T-helper 1 cell (primary cell): ENCODE measurements around the gene ARHGAP44.

Experiments used
- DNase-seq, 5 donors: peaks; one replicate each; pipeline ENCODE4 v3.0.0-alpha.2; 2012 to 2020

The ARHGAP44 gene

GRCh38 chr17:12907477-12907876 lies 118.2 kb downstream of the ARHGAP44 start:
- no peak for DNase-seq

DNA sequence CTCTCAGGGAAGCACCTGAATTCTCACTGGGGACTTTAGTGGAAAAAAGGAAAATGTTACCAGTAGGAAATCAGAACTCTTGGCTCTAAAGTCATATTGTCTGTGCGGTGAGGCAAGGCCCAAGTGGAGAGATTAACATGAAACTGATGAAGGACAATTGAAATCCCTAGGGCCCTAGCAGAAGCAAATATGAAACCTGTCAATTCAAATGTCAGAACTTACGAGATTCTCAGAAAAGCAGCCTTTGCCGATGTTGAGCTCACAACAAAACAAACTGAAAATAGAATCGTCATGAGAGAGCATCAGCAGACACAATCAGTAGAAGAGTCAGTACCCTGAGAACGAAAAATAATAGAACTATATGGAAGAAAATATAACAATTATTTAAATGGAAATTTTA lies 119.7 kb downstream of the ARHGAP44 start:
- DNase-seq, result no peak

DNA sequence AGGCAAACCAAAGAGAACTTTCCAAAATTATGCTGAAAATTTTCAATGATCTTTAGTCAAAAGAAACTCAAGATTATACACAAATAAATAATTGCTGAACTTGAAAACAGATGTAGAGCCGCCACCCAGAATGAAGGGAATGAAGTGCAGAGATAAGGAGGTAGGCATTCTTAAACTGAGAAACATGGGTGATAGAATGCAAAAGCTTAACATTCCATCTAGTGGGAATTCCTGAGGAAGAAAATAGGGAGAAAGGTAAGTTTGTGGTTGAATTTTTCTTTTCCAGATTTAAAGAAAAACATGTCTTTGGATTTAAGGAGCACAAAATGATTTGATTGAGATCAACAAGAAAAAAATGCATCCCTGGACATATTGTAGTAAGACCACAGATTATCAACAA lies 120.2 kb downstream of the ARHGAP44 start:
- no peak for DNase-seq

DNA sequence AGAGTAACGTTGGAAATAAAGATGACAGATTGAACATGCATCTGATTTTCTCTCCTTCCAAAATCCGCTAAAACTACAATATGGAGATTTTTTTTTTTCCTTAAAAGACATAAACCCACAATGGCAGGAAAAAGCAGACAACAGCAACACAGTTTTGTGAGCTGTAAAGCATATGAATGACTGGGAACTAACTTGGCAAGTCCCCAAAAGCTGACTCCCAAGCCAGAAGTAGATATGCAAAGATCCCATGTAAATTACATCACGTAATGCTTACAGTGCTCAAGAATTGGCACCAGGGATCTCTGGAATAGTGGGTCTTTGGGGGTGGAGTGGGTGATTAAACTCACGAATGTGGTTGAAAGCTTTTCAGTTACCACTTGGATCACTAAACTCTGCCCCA lies 121.9 kb downstream of the ARHGAP44 start:
- no peak for DNase-seq

- no peak for DNase-seq
Measured at GRCh38 chr17:12917399-12917798, 128.1 kb downstream of the ARHGAP44 start.

DNA sequence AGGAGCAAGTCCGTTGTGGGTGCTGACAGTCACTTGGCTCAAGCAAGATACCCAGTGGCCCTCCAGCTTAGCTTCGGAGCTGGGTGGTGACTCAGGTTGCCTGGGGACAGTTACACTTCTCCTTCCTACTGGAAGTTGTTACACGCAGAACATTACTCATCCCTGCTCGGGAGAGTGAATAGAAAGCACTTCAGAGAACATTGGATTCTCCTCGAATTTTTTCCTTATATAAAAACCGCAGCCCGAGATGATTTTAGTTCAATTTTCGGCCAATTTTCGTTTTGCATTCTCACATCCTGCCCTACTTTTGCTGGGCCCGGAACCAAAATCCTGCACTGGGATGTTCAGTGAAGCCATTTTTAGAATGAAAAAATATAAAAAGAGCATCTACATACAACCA lies 128.8 kb downstream of the ARHGAP44 start:
- DNase-seq, result no peak

GRCh38 chr17:12922120-12922519 lies 132.8 kb downstream of the ARHGAP44 start:
- no peak for DNase-seq

- no peak for DNase-seq
Measured at GRCh38 chr17:12924614-12925013, 135.3 kb downstream of the ARHGAP44 start.

GRCh38 chr17:12927001-12927400 lies 137.7 kb downstream of the ARHGAP44 start:
- DNase-seq, result no peak

- no peak for DNase-seq
Measured at GRCh38 chr17:12927541-12928425, 138.5 kb downstream of the ARHGAP44 start.

GRCh38 chr17:12928736-12929135 lies 139.4 kb downstream of the ARHGAP44 start:
- DNase-seq, result no peak

- DNase-seq, result no peak
Measured at GRCh38 chr17:12936501-12936900, 147.2 kb downstream of the ARHGAP44 start.

GRCh38 chr17:12940699-12941098 lies 151.4 kb downstream of the ARHGAP44 start:
- no peak for DNase-seq

DNA sequence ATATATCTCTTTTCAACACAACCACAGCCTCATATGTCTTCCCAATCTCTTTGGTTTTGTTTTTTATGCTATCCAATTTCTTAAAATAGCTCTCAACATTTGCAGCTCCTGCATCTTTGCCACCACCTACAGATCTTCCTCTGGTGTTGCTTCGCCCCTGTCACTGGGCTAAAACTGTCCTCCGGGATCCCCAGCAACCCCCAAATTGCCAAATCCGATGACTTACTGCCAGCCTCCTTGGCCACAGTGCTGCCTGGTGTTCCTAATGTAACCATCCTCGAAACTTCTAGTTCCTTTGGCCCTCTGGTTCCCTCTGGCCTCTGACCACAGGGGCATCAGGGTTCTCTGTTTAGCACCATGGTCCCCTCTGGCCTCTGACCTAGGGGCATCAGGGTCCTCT lies 157.7 kb downstream of the ARHGAP44 start:
- DNase-seq, result no peak

GRCh38 chr17:12952012-12952411 lies 162.7 kb downstream of the ARHGAP44 start:
- no peak for DNase-seq

DNA sequence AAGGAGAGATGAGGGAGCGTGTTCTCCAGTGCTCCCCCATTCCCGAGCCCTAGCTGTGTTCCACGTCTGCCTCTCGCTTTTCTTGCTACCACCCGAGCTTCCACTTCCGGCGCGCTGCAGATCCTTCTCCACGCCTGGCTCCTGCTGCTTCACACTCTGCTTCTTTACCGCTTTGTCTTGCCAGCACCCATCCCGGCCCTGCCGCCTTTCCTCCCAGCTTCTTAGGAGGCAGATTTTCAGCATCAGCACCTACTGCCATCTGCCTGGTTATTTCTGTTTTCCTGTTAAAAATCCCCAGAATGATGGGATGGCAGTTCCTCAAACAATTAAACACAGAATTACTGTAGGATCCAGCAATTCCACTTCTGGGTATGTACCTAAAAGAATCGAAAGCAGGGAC lies 163.9 kb downstream of the ARHGAP44 start:
- DNase-seq, result no peak

DNA sequence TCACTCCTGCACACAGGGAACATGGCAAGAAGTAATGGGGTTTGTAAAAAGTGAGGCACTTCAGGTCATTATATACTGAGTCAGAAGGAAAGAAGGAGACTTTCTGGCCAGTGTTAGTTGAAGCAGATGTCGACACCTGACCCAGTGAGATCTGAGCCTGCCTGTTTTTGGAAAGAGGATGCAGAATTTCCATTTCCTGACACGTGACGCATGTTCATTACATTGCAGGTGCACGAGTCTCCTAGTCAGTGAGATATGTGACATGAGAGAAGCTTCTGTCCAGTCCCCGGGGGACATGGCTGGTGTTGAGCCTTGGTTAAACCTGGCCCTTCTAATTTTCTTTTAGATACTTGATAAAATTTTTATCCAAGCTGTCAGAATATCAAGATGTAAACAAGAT lies 166.2 kb downstream of the ARHGAP44 start:
- no peak for DNase-seq

- no peak for DNase-seq
Measured at GRCh38 chr17:12958786-12959185, 169.5 kb downstream of the ARHGAP44 start.

DNA sequence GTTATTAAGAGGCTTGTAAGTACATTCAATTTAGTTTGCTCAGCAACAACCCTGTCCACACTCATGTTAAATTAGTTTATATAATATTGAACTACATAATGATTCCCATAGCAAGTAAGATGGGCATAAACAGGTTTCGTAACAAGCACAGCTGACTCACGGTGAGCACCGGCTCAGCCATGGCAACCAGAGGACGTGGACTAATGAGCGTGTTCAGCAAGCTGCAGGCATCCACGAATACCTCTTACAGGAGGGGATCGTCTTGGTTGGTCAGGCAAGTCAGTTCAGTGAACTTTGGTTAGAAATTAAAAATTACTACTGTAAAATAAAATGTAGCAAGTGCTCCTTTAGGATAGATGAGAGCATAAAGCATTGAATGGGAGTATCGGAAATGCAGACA lies 170.1 kb downstream of the ARHGAP44 start:
- DNase-seq, result no peak

DNA sequence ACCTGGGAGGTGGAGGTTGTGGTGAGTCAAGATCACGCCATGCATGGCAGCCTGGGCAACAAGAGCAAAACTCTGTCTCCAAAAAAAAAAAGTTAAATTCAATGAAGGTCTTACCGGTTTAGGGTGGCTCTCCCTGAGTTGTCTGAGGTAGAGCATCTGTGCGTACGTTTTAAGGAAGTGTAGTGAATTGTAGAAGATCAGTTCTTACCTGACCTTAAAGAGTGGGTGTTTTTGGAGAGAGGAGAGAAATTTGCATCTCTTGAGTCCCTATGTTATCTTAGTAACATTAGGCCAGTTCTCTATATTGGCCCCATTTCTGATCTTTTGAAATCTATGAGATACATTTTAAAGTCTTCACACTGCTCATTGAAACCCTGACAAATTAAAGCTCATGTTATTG lies 172.4 kb downstream of the ARHGAP44 start:
- no peak for DNase-seq

- DNase-seq, result no peak
Measured at GRCh38 chr17:12963505-12963904, 174.2 kb downstream of the ARHGAP44 start.

DNA sequence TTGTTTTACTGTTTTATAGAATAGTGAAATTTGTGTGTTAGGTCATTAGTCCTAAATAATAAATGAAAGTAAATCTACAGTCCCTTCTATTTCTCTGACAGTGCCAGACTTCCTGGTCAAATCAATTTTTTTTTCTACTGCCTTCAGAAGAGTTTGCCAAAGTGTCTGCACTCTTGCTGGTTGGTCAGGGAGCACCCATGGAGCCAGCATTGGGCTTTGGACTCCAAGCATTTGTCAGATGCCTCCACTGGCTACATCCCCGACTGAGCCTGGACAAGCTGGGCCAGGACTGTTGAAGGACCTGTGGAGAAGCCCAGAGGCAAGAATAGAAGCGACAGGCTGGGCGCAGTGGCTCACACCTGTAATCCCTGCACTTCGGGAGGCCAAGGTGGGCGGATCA lies 174.9 kb downstream of the ARHGAP44 start:
- DNase-seq, result no peak

DNA sequence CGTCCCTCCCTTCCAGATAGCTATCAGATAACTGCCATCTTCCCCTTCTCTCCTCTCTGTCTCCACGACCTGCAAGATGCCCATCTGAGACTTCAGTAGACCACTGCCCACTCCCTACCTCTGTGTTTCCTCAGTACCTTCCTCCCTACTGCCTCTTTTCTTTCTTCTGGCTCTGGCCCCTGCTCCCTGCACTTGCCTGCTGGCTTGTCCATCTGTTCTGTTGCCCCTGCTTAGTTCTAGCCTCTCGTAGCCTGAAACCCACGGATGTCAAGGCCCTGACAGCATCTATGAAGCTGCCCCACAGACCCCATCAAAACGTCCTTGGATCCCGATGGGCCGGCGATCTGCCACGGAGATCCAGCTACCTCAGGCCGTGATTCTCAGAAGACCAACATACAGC lies 175.5 kb downstream of the ARHGAP44 start:
- DNase-seq, result no peak

GRCh38 chr17:12965988-12966387 lies 176.7 kb downstream of the ARHGAP44 start:
- no peak for DNase-seq

- no peak for DNase-seq
Measured at GRCh38 chr17:12966413-12966812, 177.1 kb downstream of the ARHGAP44 start.
